ENCODE data around the gene UQCR10.

The UQCR10 gene

DNA sequence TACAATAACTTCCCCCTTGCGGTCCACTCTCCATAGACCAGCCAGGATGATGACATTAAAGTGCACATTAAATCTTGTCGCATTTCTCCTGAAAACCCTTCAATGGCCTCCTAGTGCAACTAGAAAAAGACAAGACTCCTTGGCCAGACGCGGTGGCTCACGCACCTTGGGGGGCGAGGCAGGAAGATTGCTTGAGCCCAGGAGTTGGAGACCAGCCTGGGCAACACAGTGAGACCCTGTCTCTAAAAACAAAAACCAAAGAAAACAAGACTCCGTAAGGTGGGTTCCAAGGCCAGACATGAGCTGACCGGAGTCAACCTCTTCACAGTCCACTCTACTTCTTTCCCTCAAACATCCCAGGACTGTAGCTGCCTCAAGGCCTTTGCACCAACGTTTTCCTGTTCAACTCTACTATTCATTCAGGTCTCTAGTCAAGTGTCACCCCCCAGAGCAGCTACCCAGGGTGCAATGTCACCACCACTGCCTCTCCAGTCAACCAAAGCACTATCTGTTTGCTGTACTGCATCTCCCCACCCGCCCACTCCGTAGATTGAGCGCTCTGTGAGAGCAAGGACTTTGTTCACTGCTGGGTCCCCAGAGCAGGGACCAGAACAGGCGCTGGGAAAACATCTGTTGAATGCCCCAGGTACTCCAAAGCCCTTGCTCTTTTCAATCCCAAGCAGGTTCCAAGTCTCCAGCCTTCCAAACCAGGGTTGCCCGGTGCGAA is 1.1 kb upstream of the UQCR10 start:
- DNase-seq, result no peak

DNA sequence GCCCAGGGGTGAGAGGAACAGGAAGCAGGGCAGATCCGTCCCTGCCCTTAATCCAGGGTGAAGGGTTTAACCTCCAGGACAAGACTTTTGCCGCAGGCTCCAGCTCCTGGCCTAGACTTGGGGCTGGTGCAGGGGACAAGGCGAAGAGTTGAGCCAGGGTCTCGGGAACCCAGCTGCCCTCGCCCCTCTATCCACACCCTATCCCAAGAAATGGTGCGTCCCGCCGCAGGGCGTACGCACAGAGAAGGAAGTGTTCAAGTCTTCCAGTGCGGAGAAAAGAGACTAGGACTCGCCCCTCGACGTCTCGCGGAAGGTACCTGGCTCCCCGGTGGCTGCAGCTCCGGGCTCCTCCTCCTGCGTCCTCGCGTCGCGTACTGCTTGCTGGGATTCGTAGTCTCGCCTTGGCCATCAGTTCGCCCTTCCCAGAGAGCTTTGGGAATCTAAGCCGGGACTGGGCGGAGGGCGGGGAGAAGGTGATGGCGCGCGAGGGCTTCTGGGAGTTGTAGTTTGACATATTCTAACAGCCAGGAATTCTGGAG is 468 bp upstream of the UQCR10 start, which contains the start of gene ZMAT5:
TSS of gene ZMAT5 (minus strand) at position 376 of the 539 bp plus-strand sequence. CDS start 18,463 bp downstream, outside the sequence.
- peak; percentile 89 for DNase-seq

DNA sequence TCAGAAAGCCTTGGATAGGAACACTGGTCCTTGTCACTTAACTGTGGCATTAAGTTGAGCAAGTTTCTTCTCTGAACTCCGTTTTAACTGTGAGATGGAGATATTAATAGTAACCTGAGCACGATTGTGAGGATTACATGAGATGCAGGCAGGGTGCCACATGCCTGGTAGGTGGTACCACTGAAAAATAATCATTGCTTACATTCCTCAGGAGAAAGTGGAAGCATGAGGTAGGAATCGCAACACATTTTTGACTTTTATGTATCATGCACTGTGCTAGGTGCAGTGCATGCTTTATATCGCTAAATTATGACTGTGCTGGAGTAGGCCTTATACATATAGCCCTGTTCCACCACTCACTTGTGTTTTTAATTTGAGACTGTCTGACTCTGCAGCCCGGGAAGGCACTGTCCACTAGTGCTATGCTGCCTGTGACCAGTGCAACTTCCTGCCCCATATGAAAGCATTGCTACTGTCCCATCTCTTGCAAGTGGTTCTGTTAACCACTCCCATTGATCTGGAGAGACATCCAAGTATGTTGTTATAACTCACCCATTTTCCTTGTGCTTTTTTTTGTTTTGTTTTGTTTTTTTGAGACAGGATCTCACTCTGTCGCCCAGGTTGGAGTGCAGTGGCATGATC is 1.0 kb downstream of the UQCR10 start:
- no peak for DNase-seq

DNA sequence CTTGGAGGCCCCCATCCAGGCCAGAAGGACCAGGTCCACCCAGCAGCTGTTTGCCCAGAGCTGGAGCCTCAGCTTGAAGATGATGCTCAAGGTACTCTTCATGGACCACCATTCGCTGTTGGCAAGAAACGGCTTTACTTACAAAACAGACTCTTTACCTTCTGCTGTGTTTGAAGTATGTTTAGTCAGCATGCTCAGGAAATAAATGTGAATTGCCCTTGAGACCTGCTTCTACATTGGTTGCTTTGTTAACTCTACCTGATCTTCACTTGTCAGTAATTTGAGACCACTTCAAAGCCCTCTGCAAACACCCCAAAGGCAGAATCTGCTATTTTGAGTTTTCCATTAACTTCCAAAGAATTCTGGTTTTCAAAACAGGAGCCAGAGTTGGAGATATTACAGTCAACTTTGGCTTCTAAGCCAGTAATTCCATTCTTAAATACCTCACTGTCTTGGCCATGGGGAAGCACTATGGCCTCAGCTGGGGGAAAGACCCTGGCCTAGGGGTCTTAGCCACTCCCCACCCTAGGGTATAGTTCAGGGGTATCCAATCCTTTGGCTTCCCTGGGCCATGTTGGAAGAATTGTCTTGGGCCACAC is 2.7 kb downstream of the UQCR10 start:
- DNase-seq, result no peak

DNA sequence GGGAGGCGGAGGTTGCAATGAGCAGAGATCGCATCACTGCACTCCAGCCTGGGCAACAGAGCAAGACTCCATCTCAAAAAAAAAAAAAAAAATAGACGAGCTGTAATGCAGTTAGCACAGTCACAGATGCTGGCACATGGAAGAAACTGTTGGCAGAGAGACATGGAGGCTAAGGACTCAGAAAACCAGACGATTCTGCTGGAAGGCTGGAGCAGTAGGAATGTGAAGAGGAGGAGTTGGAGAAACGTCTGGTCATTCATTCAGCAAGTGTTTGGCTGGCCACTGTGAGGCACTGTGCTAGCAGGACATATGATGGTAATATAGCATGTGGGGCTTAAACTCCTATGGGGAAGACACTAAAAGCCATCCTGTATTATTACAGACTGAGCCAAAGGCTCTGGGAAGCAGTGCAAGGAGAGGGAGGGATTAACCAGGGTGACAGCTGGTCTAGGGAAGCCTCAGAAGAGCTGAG is 5.0 kb downstream of the UQCR10 start:
- DNase-seq, result no peak

DNA sequence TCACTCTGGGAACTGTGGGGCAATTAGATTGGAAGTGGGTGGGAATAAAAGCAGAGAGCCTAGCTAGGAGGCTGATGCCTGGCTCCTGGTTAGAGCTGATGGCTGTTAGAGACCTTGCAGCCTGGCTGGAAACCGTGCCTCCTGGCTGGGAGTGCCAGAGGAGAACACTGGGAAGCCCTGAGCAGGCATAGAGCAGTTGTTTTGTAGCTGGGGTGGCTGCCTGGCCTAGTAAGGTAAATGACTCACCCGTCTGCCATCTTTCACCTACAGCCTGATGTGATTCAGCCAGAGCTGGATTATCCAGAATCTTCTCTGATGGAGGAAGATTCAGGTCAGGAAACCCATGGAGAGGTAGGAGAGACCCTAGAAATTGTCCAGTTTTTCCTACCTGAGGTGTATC is 6.1 kb downstream of the UQCR10 start:
- DNase-seq, result no peak

DNA sequence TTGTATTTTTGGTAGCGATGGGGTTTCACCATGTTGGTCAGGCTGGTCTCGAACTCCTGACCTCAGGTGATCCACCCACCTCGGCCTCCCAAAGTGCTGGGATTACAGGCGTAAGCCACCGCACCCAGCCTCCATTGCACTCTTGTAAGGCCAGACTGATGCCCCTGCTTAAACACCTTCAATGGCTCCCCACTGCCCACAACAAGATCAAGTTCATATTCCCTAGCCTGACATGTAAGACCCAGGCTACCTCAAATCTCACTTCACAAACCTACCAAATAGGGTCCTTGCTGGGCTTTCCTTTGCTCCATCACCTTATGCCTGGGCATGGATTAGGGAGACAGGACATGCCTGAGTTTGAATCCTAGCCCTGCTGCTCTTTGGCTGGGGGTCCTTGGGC is 13.1 kb downstream of the UQCR10 start:
- no peak for DNase-seq

DNA sequence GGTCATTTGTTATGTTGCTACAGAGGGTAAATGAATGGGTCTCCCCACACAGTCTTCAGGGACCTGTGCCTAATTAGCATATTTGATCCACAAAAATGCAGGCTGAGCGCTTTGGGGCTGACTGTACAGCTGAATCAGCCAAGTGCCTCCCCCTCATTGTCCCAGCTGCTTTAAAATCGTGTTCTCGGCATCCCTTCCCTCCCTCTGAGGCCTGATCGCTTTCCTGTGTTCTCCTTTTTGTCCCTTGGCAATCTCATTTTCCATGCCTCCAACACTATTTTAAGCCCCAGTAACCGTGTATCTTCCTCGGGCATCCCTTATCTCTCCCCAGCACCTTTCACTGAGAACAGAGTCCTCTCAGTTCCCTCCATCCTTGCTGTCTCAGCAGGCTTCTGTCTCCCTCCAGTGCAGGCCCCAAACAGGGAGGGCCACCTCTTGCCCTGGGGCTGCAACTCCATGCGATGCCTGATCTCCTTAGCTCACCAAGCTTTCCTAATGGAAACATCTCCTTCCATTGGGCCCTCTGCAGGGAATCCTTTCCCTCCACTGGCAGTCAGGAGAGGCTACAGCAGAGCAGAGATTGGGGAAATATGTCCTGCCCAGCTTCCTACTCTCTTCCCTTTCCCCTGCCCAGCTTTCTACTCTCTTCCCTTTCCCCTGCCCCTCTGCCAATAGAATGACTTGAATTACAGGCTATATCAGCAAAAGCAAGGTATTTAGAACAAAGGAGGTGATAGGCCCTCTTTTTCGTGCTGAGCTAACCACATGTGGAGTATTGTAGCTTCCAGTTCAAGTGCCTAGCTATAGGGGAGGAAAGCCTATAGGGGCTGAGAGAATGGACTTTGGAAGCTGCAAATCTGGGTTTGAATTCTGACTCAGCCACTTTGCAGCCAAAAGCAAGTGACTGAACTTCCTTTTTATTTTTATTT is 13.8 kb downstream of the UQCR10 start:
- DNase-seq, result no peak

DNA sequence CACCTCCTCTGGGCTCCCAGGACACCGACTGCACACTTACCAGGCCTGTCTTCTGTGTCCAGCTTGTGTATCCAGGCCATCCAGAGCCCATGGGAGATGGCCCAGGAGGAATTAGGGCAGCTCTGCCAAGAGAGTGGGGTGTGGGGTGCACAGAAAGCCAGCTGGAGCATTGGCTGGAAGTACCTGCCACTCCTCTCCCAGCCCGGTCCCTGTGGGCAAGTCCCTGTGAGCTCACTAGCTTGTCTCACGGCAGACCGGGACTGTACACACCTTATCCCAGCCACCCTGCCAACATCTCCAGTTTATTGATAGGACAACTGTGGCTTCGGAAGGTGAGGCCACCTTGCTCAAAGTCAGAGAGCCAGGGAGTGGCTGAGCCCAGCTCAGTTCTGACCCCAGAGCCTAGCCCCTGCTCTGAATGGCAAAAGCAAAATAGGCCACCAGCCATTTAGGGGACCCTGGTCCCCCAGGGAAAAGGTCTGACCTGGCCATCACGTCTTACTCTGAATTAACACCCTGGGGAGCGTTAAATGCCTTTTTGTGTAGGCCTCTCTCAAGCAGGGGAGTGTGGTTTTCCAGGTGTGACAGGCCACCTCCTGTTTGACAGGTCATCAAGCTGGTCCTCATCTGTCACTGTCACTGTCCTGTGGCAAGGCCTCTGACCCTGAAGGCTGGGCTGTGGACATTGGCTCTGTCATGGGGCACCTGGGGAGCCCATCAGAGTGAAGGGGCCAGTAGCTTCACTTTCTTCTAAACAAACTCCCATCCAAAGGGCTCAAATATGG is 15.1 kb downstream of the UQCR10 start:
- DNase-seq, result no peak

DNA sequence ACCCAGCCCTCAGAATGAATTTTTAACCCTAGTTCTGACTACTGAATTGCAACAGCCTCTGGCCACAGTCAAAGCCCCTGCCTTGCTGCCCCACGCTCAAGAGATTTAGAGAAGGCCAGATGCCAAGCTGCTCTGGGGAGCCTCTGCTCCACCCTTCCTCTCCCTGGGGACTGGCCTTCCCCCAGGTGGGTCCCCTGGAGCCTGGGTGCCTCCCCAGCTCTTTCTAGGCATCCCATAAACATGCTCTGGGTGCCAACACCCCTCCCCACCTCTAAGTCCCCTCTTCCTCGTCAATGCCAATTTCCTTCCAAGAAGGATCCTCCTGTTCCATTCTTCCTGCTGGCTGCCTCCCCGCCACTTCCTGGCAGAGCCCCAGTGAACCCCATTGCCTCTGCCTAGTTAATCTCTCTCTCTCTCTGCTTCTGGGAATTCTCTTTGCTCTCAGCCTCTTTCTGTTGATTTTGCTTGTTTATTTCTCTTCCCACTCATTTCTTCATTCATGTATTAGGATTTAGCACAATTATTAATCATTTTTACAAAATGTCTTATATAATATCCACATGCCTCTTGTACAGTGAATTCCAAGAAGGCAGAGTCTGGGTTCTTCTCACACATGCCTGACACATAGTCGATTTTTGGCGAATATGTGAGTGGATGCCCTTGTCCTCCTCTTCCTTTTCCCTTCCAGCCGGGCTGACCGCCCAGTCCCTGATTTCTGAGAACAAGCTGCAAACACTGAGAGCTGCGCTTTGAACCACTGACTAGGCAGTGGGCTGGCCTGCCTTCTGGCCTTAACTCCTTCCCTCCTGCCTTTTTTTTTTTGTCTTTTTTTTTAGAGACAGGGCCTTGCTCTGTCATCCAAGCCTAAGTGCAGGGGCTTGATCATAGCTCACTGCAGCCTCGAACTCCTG is 17.5 kb downstream of the UQCR10 start:
- DNase-seq, result no peak

DNA sequence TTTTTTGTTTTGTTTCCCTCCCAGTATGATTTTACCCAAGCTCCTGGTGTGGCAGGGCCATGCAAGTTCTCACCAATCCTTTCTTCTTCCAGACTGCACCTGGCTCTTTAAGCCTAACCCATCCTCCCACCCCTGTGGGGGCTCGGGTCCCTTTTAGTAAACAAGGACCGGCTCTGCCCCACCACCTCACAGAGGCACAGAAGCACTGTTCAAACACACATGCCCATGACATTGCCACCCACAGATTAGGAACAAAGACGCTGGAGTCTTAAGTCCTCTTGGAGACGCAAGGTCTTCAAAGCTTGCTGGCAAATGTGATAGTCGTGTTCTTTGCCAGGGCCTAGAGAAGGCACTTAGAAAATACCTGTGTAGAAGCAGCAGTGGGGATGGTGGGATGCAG is 18.9 kb downstream of the UQCR10 start:
- no peak for DNase-seq

DNA sequence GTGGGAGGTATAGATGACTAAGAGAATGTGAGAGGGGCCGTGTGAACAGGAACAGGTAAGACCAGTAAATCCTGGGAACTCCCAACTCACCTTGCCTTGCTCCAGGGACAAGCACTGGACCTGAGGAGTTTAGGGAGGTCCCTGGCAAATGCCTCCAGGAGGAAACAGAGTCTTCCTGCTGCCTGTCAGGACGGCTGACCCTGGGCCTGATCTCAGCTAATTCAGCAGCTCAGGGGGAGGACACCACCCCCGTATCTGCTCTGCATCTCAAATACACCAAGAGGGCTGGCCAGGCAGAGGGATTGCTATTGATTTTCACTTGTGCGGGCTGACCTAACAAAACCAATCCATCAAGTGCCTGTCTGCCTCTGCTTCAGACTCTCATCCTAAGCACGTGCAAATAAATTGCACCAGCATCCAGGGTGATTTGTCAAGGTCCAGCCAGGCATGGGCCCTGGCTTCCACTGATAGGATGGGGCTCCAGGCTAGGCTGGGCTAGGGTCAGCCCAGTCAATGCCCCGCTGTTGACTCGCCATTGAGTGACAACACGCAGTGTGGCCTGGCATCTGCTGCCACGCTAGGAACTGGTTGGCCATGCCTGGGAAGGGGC is 20.3 kb downstream of the UQCR10 start:
- no peak for DNase-seq

DNA sequence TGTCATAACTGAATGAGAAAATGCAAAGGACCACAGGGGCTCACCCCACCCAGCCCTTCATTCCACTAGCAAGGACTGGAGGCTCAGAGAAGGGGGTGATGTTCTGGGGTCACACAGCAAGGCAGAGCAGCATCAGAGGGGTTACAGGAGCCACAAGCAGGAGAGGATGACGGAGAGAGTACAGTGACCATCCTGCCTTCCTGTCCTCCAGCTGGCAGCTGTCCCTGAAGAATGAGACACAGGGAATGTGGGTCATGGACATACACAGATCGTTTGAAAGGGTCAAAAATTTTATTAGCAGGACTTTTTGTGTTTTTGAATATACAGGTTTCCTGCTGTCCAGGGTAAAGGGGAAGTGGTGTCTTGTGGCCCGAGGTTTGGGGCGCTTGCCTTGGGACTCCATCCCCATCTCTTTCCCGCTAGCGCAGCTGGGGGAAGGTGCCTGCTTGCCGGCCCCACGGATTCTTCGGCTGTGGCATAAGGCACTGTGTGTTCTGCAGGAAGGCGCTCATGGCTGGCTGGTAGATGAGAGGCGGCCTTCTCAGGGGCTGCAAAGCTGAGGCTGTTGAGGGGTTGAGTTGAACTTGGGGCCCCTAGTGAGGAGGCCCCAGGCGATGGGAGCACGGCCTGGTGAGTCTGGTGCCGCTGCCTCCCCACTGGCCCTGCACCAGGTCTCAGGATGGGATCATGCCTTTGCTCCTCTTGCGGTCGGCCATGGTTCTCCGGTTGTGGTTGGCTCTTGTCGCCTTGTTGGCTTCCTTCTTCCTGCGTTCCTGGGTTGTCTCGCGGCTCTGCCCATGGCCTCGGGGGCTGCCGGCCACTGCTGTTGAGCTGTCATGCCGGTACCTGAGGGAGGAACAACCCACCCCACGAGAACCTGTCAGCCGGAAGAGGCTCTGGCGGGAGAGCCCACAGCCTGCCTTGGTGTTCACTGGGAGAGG is 21.4 kb downstream of the UQCR10 start:
- DNase-seq, result no peak

DNA sequence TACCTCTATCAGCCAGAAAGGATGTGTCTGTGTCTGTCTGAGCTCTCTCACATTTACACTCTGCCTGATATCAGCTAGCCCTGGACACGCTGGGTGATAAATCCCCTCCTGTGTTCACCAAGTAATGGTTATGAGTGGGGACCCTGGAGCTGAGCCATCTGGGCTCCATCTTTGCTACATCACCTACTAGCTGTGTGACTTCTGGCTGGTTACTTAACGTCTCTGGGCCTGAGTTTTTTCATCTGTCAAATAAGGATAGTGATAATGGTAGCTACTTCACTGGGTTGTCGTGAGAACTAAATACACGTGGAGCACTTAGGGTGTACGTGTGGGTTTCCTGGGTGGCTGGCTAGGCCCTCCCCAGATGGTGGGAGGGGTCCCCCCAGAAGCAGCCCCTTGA is 22.9 kb downstream of the UQCR10 start:
- DNase-seq, result no peak

DNA sequence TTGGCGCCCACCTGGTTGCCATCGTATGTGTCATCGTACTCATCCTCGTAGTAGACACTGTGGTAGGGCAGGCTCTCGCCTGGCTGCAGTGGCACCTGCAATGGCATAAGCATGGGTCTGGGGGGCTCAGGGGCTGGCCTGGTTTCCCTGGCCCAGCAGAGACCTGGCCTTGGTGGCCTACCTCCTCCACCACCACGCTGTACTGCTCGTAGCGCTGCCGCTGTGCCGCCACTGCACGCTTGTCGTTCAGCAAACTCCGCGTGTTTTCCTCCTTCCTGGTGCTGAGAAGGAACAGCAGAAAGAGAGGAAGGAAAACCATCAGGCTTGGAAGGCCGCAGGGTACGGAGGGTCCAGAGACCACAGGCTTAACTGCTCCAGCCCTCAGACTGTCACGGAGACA is 26.2 kb downstream of the UQCR10 start:
- no peak for DNase-seq

DNA sequence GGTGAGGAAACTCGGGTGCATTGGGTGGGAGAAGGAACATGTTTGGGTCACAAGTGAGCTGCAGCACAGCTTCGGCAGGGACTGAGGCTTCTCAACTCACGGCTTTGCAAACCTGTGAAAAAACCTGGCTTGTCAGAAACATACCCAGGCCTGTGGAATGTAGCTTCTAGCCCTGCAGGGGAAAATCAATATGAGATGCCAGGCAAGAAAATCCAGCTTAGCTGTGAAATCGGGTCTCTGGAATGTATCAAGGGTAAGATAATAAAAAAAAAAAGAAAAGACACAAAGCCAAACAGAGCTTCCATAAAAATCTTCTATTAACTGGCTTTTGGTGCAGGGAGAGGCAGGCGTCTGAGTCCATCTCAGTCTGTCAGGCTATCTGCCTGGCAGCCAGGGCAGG is 28.5 kb downstream of the UQCR10 start:
- no peak for DNase-seq

DNA sequence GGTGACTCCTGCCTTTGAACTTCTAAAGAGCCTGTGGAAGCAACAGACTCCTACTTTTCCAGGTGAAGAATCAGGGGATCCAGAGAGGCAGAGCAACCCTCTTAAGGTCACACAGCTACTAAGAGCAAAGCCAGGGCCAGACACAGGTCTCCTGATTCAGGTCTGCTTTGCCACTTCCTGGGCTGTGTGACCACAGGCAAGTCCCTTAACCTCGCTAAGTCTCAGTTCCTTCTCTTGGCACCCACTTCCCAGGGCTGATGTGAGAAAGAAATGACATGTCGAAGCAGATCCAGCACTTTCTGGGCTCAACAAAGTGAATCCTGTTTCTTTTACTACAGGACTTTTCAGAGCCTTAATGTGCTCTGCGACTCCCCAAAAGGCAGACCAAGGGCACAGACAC is 30.2 kb downstream of the UQCR10 start:
- no peak for DNase-seq

DNA sequence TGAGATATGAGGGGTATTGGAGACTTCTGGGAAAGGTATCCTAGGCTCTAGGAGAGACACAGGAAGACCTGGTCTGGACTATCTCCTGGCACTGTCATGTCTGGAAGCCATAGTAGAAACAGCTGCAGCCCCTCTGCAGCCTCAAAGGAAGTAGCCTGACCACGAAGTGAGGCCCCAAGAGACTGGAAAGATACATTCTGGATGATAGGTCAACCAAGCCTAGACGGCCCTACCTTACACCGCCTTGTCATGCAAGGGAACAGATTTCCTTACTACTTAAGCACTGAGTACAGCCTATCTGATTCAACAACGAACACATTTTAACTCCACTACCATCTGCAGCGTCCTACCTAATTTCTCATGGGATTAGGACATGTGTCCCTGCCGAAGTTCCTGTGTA is 31.1 kb downstream of the UQCR10 start:
- DNase-seq, result no peak

DNA sequence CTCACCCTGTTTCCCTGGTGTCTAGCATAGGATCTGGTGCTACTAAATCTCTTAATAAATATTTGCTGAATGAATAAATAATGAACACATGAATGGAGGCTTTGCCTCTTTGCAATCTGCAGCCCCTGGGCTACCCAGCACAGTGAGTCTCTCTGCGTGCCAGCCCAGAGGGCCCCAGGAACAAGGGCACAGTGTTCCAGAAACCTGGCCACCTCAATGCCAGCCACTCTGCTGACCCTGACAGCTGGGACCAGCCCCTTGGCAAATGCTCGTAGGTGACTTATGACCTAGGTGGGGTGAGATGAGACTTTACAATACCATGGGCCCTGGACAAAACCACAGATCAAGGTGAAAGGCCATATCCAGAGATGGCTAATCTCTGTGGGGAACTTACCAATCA is 31.6 kb downstream of the UQCR10 start:
- DNase-seq, result no peak
